DND-41 (cell line): Measurements from ENCODE around the gene IL21R.

Experiments
- ATAC-seq: fragments of 200-7000 bp; cut with Tn5 transposase; 3 replicates; pipeline ENCODE4 v1.9.1; 2021; ENCODE audit warnings: low read depth; ENCODE audit not compliant: insufficient read depth
- DNase-seq: peaks from one replicate; pipeline ENCODE4 v3.0.0-alpha.2; 2020
- H2AFZ ChIP-seq: 2 replicates; pipeline ENCODE4 v1.6.0; 2012; ENCODE audit warnings: low read depth, low read length
- H3K27ac ChIP-seq: 2 replicates; pipeline ENCODE4 v1.5.1; 2012; ENCODE audit warnings: low read length, inconsistent platforms
- H3K27me3 ChIP-seq: fragments of 200-600 bp; sonication (generic); 2 replicates; pipeline ENCODE4 v1.6.0; 2012; ENCODE audit warnings: low read length, mild to moderate bottlenecking, inconsistent platforms; ENCODE audit not compliant: insufficient read depth, poor library complexity
- H3K36me3 ChIP-seq: 2 replicates; pipeline ENCODE4 v1.5.1; 2012; ENCODE audit warnings: low read length, inconsistent platforms; ENCODE audit not compliant: insufficient read depth
- H3K4me1 ChIP-seq: 2 replicates; pipeline ENCODE4 v1.5.1; 2012; ENCODE audit warnings: mild to moderate bottlenecking, low read length; ENCODE audit not compliant: insufficient read depth
- H3K4me2 ChIP-seq: 2 replicates; pipeline ENCODE4 v1.6.0; 2012; ENCODE audit warnings: mild to moderate bottlenecking, moderate library complexity, low read length, inconsistent platforms; ENCODE audit not compliant: insufficient read depth
- H3K4me3 ChIP-seq, 2 experiments: fragments of 200-600 bp in 1 of 2; shearing (Covaris generic) in 1 of 2; 2 replicates each; pipeline ENCODE4 v1.5.1; 2012 to 2016; ENCODE audit warnings: inconsistent platforms in 2 of 2, low read length in 2 of 2, mild to moderate bottlenecking in 2 of 2, low read depth in 1 of 2, moderate library complexity in 1 of 2
- H3K79me2 ChIP-seq: 2 replicates; pipeline ENCODE4 v1.6.0; 2012; ENCODE audit warnings: low read length, inconsistent platforms; ENCODE audit not compliant: insufficient read depth
- H3K9ac ChIP-seq: 2 replicates; pipeline ENCODE4 v1.6.0; 2012; ENCODE audit warnings: low read depth, mild to moderate bottlenecking, inconsistent platforms, low read length, moderate library complexity
- H3K9me3 ChIP-seq: 2 replicates; pipeline ENCODE4 v1.5.1; 2012; ENCODE audit warnings: low read length, moderate library complexity, mild to moderate bottlenecking, inconsistent platforms; ENCODE audit not compliant: insufficient read depth, severe bottlenecking
- H4K20me1 ChIP-seq: 2 replicates; pipeline ENCODE4 v1.6.0; 2012; ENCODE audit warnings: low read length; ENCODE audit not compliant: insufficient read depth
- CTCF ChIP-seq: IDR thresholded peaks from 2 replicates; pipeline ENCODE4 v1.5.1; 2012; ENCODE audit warnings: borderline replicate concordance, low read length, moderate library complexity, mild to moderate bottlenecking; ENCODE audit not compliant: poor library complexity, severe bottlenecking; ENCODE audit errors: extremely low read depth
- EZH2 ChIP-seq: IDR thresholded peaks from 3 replicates; pipeline ENCODE4 v1.6.1; 2012; ENCODE audit warnings: borderline replicate concordance, low read depth, mild to moderate bottlenecking, moderate library complexity, low read length, inconsistent platforms; ENCODE audit not compliant: severe bottlenecking

The IL21R gene

DNA sequence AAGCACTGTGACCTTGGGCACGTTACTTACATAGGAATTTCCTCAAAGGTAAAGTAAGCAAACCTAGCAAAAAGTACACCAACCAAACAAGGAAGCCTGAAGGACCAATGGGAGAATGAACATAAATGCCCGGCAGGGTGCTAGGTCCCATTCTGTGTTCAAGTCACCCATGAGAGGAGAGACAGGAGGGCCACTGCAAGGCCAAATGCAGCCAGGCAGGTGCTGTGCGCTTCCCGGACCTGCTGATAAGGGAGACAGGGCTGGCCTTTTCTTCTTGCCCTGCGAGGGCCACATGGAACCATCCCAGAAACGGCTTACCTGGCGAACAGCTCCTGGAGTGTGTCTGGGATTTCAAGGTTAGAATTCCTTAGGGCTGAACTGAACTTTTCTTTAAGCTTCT lies 78.8 kb downstream of the IL21R start:
- no peak for DNase-seq
- Histone ChIP-seq H3K9me3 (no peaks in the 10 kb centered on the region), H2AFZ (no peak overlapping the region), H3K27ac (no peak overlapping the region), H3K27me3 (no peaks in the 10 kb centered on the region), H3K79me2 (no peaks in the 10 kb centered on the region), H4K20me1 (no peaks in the 10 kb centered on the region), H3K4me2 (no peak overlapping the region), H3K36me3 (peaks cover 86% of the 10 kb centered on the region), H3K4me1 (no peaks in the 10 kb centered on the region), H3K9ac (no peak overlapping the region), H3K4me3 (no peak overlapping the region)
- TF ChIP-seq EZH2 (no peak), CTCF (no peak)
- no peak for ATAC-seq

- Histone ChIP-seq H3K4me3 (no peak overlapping the region), H3K4me2 (no peak overlapping the region), H3K27me3 (no peaks in the 10 kb centered on the region), H3K4me1 (no peaks in the 10 kb centered on the region), H3K27ac (no peak overlapping the region), H3K9me3 (no peaks in the 10 kb centered on the region), H2AFZ (no peak overlapping the region), H4K20me1 (no peaks in the 10 kb centered on the region), H3K36me3 (peaks cover 86% of the 10 kb centered on the region), H3K9ac (no peak overlapping the region), H3K79me2 (no peaks in the 10 kb centered on the region)
- DNase-seq: no peak
- ATAC-seq: no peak
- no peak for TF ChIP-seq CTCF
Observed at GRCh38 chr16:27481282-27481934, 79.4 kb downstream of the IL21R start.

- Histone ChIP-seq H4K20me1 (no peaks in the 10 kb centered on the region), H2AFZ (no peak overlapping the region), H3K79me2 (no peaks in the 10 kb centered on the region), H3K27ac (no peak overlapping the region), H3K36me3 (peaks cover 85% of the 10 kb centered on the region), H3K27me3 (no peaks in the 10 kb centered on the region), H3K4me2 (no peak overlapping the region), H3K4me3 (no peak overlapping the region), H3K9ac (no peak overlapping the region), H3K9me3 (no peaks in the 10 kb centered on the region), H3K4me1 (no peaks in the 10 kb centered on the region)
- DNase-seq: no peak
- TF ChIP-seq CTCF (no peak), EZH2 (no peak)
- no peak for ATAC-seq
Observed at GRCh38 chr16:27482397-27483087, 80.6 kb downstream of the IL21R start.
